IPS DF 4.7 (cell line): ENCODE measurements around the gene MAP3K4.

ENCODE experiments used
- DNase-seq: peaks from one replicate; pipeline ENCODE4 v3.0.0-alpha.2; 2013; ENCODE audit warnings: low spot score; ENCODE audit errors: extremely low read depth

MAP3K4 gene

GRCh38 chr6:161035182-161035980, 43.8 kb downstream of the MAP3K4 start:
- no peak for DNase-seq

- no peak for DNase-seq
Observed at GRCh38 chr6:161035981-161036263, 44.4 kb downstream of the MAP3K4 start.

- no peak for DNase-seq
Observed at GRCh38 chr6:161037873-161038228, 46.3 kb downstream of the MAP3K4 start.

GRCh38 chr6:161038229-161039031, 46.9 kb downstream of the MAP3K4 start:
- no peak for DNase-seq

GRCh38 chr6:161041274-161041673, 49.7 kb downstream of the MAP3K4 start:
- DNase-seq = no peak

GRCh38 chr6:161044335-161044734, 52.8 kb downstream of the MAP3K4 start:
- no peak for DNase-seq

GRCh38 chr6:161048641-161049040, 57.1 kb downstream of the MAP3K4 start:
- DNase-seq = no peak

- DNase-seq = no peak
Observed at GRCh38 chr6:161050134-161050765, 58.7 kb downstream of the MAP3K4 start.

GRCh38 chr6:161053103-161053502, 61.5 kb downstream of the MAP3K4 start:
- DNase-seq = no peak

- DNase-seq = no peak
Observed at GRCh38 chr6:161054876-161055275, 63.3 kb downstream of the MAP3K4 start.

- no peak for DNase-seq
Observed at GRCh38 chr6:161056451-161056850, 64.9 kb downstream of the MAP3K4 start.

- DNase-seq = no peak
Observed at GRCh38 chr6:161057103-161058091, 65.8 kb downstream of the MAP3K4 start.

GRCh38 chr6:161058741-161059140, 67.2 kb downstream of the MAP3K4 start:
- no peak for DNase-seq

GRCh38 chr6:161061576-161061975, 70.0 kb downstream of the MAP3K4 start:
- DNase-seq = no peak

GRCh38 chr6:161064915-161065314, 73.3 kb downstream of the MAP3K4 start:
- no peak for DNase-seq

GRCh38 chr6:161066511-161066910, 74.9 kb downstream of the MAP3K4 start:
- no peak for DNase-seq

- DNase-seq = no peak
Observed at GRCh38 chr6:161067749-161068148, 76.2 kb downstream of the MAP3K4 start.

GRCh38 chr6:161068321-161068741, 76.8 kb downstream of the MAP3K4 start:
- no peak for DNase-seq

GRCh38 chr6:161073930-161074329, 82.4 kb downstream of the MAP3K4 start:
- no peak for DNase-seq

GRCh38 chr6:161074496-161075121, 83.0 kb downstream of the MAP3K4 start:
- DNase-seq = no peak

GRCh38 chr6:161076181-161076677, 84.7 kb downstream of the MAP3K4 start:
- DNase-seq = no peak
